AG04450 (cell line): ENCODE results near the gene RANBP10. TPM values are rescaled to one million over a fixed set of nuclear protein-coding genes. Genes with fewer than 3 reads are reported as not detected.

Source experiments
- CTCF ChIA-PET: fragments of 300-600, 350-600 bp; formaldehyde crosslinking; extraction: SDS; loops from one replicate; lab custom pipeline; 2022; ENCODE audit warnings: antibody characterized with exemption, inconsistent platforms; lab: Charles Lee
- POLR2A ChIA-PET: fragments of 350-600 bp; formaldehyde crosslinking; extraction: SDS; loops from one replicate; lab custom pipeline; 2021; ENCODE audit warnings: antibody characterized with exemption, inconsistent platforms; lab: Yijun Ruan, JAX
- DNase-seq: peaks from one replicate; pipeline ENCODE4 v3.0.0-alpha.2; 2011; ENCODE audit warnings: low read depth, low spot score
- H3K27ac ChIP-seq: one replicate; pipeline ENCODE4 v1.5.1; 2012; ENCODE audit warnings: low read depth, low read length, control low read depth
- H3K27me3 ChIP-seq: one replicate; pipeline ENCODE4 v1.6.0; 2012; ENCODE audit warnings: low read length; ENCODE audit not compliant: control insufficient read depth, insufficient read depth
- H3K4me3 ChIP-seq: 2 replicates; pipeline ENCODE4 v1.5.1; 2011; ENCODE audit warnings: mild to moderate bottlenecking, low read depth, low read length, control low read depth
- H3K9me3 ChIP-seq: 2 replicates; pipeline ENCODE4 v1.5.1; 2012; ENCODE audit warnings: low read length; ENCODE audit not compliant: control insufficient read depth, insufficient read depth
- polyA plus RNA-seq: library from polyadenylated mRNA; depleted of rRNA; stranded (reverse); fragments of >200 nt; gene quantifications from 2 replicates; pipeline ENCODE4 v1.2.3, GENCODE V29; 2011
- TF ChIP-seq, protein P1 (sequence below): IDR thresholded peaks from 2 replicates; pipeline ENCODE4 v1.5.1; 2011; ENCODE audit warnings: low read depth, low read length, control low read depth, inconsistent platforms

The RANBP10 gene
- polyA plus RNA-seq, 1 experiment: 11.3 TPM

DNA sequence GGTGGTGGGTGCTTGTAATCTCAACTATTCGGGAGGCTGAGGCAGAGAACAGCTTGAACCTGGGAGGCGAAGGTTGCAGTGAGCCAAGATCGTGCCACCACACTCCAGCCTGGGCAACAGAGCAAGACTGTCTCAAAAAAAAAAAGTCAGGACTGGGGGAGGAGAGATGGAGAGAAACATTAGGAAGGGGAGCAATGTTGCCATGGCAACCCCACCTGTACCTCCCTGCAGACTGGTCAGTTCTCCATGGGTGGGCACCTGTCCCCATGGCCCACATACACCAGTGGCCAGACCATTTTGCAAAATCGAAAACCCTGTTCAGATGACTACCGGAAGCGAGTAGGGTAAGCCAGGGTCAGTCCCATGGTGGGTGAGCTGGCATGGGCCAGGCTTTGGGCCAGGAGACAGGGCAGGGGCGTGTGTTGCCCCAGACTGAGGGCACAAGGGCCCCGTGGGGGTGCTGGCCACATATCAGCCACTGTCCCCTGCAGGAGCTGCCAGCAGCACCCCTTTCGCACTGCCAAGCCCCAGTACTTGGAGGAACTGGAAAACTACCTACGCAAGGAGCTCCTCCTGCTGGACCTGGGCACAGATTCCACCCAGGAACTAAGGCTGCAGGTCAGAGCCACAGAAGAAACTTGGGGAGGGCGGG is 14.4 kb upstream of the RANBP10 start:
- H3K9me3 ChIP-seq: no peaks in the 10 kb centered on the region
- no peak overlapping the region for H3K27ac ChIP-seq
- TF ChIP-seq, protein P1, sequence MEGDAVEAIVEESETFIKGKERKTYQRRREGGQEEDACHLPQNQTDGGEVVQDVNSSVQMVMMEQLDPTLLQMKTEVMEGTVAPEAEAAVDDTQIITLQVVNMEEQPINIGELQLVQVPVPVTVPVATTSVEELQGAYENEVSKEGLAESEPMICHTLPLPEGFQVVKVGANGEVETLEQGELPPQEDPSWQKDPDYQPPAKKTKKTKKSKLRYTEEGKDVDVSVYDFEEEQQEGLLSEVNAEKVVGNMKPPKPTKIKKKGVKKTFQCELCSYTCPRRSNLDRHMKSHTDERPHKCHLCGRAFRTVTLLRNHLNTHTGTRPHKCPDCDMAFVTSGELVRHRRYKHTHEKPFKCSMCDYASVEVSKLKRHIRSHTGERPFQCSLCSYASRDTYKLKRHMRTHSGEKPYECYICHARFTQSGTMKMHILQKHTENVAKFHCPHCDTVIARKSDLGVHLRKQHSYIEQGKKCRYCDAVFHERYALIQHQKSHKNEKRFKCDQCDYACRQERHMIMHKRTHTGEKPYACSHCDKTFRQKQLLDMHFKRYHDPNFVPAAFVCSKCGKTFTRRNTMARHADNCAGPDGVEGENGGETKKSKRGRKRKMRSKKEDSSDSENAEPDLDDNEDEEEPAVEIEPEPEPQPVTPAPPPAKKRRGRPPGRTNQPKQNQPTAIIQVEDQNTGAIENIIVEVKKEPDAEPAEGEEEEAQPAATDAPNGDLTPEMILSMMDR: no peak
- H3K27me3 ChIP-seq: no peaks in the 10 kb centered on the region
- no peak for DNase-seq
- CTCF ChIA-PET: no interaction called here
- H3K4me3 ChIP-seq: no peak overlapping the region
- POLR2A ChIA-PET: no interaction called here

DNA sequence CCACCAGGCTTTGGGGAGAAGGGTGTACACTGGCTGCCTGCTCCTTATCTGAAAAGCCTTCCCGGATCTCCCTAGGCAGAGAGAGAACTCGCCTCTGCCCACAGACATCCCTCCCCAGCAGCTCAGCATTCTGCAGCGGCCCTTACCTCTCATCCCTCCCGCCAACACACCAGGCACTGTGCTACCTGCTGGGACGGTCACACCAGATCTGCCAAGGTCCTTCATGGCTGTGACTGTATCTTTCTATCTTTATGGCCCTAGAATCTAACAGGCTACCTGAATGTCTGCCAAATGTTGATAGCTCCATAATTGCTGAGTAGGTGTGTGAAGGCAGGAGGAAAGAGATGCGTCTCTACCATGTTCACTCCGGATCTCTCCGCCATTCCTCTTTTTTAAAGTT is 8.2 kb upstream of the RANBP10 start:
- TF ChIP-seq, protein P1: no peak
- ChIA-PET POLR2A (no interaction called here), CTCF (interaction anchor here (3.1 kb wide), 1 partner anchor 115 kb away, joined by 23 read pairs; no protein-coding TSS in a partner anchor)
- Histone ChIP-seq H3K27ac (no peak overlapping the region), H3K27me3 (no peaks in the 10 kb centered on the region), H3K4me3 (no peak overlapping the region), H3K9me3 (no peaks in the 10 kb centered on the region)
- DNase-seq: no peak

DNA sequence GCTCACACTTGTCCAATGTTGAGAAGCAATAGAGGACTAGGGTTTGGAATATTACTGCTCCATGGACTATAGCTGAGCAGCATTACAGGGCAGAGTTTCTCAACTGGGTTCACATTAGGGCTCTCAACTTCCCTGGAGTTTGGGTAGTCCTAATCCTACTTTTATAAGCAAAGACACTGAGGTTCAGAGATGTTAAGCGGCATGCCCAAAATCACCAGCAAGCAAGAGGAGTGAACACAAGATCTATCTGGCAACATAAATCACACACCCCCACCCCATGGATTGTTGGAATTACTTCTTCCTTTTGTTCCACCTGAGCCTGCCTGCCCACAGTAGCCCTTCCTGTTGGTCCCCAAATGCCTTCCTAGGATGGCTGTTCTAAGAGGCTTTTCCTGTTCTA is 5.5 kb upstream of the RANBP10 start:
- ChIA-PET CTCF (no interaction called here), POLR2A (no interaction called here)
- DNase-seq: no peak
- Histone ChIP-seq H3K4me3 (no peak overlapping the region), H3K27me3 (no peaks in the 10 kb centered on the region), H3K9me3 (no peaks in the 10 kb centered on the region), H3K27ac (no peak overlapping the region)
- TF ChIP-seq, protein P1: no peak

DNA sequence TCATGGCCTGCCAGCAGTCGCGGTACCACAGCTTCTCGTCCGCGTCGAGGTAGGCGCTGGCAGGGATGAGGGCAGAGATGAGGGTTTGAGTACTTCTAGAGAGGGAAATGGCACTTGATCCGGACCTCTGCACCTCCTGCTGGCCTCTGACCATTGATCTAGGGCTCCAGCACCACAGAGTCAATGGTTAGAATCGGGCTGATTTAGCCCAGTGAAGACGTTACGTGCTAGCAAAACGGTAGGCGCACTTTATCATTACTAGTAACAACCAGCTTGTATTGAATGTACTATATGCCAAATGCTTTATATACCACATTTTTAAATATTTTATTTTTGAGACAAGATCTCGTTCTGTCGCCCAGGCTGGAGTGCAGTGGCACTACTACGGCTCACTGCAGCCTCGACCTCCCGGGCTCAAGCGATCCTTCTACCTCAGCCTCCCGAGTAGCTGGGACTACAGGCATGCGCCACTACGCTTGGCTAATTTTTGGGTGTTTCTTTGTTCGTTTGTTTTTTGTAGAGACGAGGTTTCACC is 855 bp upstream of the RANBP10 start:
- Histone ChIP-seq H3K9me3 (no peaks in the 10 kb centered on the region), H3K27me3 (no peaks in the 10 kb centered on the region), H3K4me3 (peak overlapping the region; percentile 84), H3K27ac (no peak overlapping the region)
- no peak for DNase-seq
- TF ChIP-seq, protein P1: peak; percentile 25; the same call in 1 of the 2 replicates
- ChIA-PET POLR2A (interaction anchor here (0.6 to 1.2 kb wide), 10 partner anchors 8 to 244 kb away, joined by 3 to 8 read pairs (median 4); partner anchors contain the start of genes CTCF, GFOD2 and NUTF2), CTCF (interaction anchor here (1.5 to 3.2 kb wide), 2 partner anchors 9 to 134 kb away, joined by 8 to 41 read pairs; no protein-coding TSS in a partner anchor)

DNA sequence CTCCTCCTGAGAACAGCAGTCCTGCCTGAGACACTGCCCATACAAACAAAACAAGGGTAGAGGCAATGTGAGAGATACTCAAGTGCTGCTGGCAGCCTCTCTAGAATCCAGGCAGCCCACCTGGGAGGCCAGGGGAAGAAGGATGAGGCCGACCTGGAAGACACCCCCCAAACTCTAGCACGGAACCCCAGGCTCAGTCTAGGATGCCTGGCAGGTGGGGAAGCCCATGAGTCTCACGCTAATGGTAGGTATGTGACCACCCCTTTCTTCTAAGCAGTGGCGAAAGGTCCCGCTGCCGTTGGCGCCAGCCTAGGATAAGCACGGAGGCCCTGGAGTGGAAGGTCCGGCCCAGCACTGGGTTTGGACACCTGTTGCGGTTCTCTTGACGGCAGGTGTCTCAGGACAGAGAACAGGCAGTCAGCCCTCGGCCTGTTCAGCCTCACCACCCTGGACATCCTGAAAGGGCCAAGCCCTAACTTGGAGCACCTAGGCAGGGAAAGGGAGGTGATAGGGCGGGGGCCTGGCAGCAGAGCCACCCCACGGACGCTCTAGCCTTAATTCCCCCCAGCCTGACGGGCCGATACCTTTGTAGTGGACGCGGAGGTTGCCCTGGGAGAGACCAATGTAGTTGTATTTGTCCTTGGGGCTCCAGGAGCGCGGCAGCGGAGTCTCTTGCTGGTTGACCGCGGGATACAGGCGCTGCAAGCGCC is 487 bp downstream of the RANBP10 start:
- peak overlapping the region; percentile 95 for H3K4me3 ChIP-seq
- no peaks in the 10 kb centered on the region for H3K27me3 ChIP-seq
- TF ChIP-seq, protein P1: no peak
- H3K27ac ChIP-seq: no peak overlapping the region
- no peak for DNase-seq
- POLR2A ChIA-PET: interaction anchor here (0.6 to 1.2 kb wide), 11 partner anchors 11 to 285 kb away, joined by 3 to 5 read pairs (median 3); partner anchors contain the start of genes GFOD2 and NUTF2
- CTCF ChIA-PET: interaction anchor here (1.5 to 3.2 kb wide), 2 partner anchors 10 to 133 kb away, joined by 8 to 41 read pairs; no protein-coding TSS in a partner anchor
- H3K9me3 ChIP-seq: no peaks in the 10 kb centered on the region
